ENCODE data around the gene CALML6.

The CALML6 gene

DNA sequence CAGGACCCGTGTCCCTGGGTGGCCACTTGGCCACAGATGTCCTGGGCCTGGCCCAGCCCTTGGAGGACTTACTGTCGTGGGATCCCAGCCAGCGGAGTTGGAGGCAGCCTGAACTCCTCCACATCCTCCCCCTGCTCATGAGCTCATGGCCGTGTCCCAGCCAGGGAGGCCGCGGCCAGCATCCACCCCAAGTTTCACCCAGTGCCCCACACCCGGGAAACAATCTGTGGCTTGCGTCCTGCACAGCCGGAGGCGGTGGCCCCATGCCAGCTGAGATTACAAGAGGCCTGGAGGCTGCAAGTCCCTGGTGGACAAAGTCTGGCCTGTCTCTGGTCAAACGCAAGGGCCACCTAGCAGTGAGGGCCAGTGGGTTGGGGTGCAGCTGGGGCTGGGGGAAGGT is 31.5 kb downstream of the CALML6 start:
- DNase-seq, result no peak

DNA sequence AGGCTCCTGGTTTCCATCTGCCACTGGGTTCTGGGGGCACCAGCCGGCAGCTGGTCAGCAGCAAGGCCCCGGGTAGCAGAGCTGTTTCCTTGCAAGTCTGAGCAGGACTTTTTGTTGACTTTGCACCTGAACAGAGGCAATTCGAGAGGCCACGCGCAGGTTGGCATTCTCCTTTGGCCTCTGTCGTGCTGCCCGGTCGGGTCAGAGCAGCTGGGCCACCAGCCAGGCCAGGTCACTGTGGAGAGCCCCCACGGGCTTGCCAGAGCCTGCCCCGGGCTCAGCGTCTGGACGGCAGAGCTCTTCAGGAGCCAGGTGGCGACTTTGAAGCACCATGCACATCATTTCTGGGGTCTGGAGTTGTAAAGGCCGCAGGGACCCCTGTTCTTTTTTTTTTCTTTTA is 32.4 kb downstream of the CALML6 start:
- DNase-seq, result no peak

DNA sequence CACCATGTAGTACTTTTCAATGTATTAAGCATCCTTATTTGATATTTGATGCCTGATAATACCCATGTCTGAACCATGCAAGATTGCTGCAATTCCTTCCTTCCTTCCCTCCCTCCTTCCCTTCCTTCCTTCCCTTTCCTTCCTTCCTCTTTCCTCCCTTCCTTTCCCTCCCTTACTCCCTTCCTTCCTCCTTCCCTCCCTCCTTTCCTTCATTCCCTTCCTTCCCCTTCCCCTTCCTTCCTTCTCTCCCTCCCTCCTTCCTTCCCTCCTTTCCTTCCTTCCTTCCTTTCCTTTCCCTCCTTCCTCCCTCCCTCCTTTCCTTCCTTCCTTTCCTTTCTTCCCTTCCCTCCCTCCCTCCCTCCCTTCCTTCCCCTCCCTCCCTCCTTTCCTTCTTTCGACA is 33.7 kb downstream of the CALML6 start:
- DNase-seq, result no peak

DNA sequence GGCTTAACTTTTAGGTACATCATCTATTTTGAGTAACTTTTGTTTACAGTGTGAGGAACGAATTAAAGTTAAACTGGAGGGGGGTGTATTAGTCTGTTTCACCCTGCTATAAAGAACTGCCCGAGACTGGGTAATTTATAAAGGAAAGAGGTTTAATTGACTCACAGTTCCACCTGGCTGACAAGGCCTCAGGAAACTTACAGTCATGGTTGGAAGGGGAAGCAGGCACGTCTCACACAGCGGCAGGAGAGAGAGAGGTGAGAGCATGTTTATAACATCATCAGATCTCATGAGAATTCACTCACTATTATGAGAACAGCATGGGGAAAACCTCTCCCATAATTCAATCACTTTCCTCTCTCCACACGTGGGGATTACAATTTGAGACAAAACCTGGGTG is 35.9 kb downstream of the CALML6 start:
- no peak for DNase-seq

DNA sequence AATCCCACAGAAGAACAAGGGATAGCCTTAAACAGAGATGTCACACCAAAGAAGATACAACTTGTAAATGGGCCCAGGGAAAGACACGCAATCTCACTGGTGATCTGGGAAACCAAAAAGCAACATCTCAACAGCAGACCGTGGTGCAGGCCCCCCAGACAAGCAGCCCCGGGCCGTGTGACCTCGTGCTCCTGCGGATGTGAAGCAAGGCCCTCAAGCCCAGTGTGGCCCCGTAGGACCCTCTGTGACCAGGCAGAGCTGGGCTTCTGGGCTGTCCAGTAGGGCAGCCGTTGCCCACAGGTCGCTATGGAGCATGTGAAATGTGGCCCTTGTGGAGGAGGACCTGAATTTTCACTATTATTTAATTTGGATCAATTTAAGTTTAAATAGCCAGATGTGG is 39.0 kb downstream of the CALML6 start:
- no peak for DNase-seq

DNA sequence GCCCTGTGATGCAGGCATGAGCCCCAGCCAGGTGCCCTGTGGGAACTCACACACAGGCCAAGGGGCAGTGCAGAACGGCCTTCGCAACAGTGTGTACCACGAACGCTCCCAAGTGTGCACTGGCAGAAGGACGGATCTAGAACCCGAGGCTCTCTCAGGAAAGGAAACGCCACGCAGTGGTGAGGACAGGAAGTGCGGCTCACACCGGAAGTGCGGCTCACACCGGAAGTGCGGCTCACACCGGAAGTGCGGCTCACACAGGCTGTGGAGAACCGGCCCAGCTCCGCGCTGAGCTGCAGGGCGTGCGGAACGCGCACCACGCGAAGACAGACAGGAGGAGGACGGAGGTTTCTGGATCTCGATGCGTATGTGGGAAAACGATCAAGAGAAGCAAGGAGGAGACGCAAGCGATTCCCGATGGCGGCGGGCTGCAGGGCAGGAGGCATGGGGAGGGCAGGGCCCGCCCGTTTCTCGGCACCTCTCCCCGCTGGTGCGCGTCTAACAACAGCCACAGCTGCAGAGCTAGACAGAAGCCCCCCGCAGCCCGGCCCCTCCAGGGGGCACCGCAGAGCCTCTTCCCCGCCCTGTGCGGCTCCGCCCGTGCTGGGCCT is 39.9 kb downstream of the CALML6 start:
- DNase-seq, result no peak

DNA sequence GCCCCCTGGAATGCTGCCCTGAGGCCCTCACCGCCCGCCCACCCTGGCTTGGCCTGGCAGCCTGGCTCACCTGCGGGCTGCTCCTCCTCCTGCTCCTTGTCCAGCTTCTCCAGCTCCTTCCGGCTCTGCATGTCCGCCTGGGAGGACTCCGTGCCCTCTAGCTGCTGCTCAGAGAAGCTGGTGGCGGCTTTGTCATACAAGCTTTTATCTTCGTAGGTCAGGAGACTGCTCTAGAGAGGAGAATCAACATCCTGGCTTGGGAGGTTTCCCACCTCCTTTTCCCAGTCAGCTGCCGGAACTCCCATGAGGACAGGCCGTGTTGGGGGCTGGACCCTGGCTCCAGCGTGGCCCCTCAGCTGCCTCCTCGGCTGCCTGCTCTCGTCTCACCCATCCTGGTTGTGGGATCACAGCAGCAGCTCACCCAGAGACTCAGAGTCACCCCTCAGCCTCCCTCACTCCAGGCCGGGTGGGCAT is 40.6 kb downstream of the CALML6 start:
- no peak for DNase-seq

DNA sequence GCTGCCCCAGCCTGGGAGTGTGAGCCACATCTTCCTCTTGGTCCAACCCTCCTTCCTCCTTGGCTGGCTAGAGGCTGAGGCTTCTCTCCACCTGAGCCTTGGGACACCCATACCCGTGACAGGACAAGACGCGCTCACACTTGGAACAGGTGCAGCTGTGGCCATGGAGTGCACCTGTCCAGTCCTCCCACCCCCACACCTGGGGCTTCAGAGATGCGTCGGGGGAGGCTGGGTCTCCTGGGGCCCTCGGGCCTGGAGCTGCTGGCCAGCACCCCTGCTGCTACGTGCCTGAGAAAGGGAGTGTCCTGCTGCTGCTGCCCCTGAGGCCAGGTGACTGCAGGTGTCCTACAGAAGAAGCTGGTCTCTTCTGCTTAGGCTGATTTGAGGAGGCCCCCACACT is 41.0 kb downstream of the CALML6 start:
- DNase-seq, result no peak

DNA sequence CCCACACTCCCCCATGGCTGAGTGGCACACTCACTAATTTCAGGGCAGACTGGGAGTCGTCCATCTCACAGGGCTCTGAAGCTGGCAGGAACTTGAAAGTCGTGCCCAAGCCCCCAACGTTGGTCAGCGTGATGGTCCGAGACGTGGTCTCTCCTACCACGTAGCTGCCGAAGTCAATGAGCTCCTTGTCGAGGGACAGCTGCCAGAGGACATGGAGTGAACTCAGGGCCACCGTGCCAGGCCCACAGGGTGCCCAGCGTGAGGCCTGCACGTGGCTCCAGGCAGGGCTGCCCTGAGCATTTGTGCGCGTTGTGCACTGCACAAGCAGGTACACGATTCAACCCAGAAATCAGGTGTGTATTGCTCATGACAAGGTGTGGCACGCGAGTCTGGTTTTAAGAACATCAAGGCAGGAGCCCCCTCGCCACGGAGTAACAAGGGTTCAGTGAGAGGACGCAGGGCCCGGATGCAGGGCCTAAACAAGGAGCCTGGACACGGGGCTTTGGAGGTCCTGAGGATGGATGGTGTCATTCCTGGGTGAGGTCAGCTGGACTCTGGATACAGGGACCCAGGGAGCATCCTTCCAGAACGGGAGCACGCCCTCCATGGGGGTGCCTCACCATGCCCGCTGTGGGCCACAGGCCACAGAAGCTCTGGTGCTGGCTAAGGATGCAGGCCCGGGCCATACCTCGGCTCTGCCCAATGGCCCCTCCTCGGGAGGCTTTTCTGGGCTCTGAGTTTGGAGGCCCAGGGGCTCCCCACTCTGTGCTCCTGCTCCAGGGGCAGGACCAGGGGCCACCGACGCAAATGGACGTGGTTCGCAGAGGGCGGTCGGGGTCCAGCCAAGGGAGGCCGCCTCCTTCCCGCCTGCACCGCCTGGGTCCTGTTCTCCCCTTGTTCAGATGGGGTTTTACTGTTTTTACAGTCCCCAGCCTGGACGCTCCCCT is 41.8 kb downstream of the CALML6 start:
- DNase-seq, result no peak

DNA sequence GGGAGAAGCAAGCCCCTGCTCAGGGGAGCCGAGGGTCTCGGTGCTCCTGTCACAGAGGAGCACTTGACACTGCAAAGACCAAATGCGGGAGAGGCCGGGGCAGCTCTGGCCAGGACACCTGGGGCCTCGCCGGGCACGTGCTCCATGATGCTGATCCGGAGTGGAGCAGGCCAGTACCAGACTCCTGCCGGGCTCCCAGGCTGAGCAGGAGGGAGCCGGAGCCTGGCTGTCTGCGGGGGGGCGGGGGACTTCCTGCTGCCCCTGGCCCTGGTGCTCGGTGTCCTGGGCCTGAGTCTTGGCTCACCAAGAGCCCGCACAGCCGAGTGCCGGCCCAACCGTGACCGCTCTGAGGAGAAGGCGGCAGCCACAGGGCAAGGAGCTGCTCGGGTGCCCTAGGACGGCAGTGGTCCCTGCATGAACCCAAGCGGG is 42.5 kb downstream of the CALML6 start:
- no peak for DNase-seq

DNA sequence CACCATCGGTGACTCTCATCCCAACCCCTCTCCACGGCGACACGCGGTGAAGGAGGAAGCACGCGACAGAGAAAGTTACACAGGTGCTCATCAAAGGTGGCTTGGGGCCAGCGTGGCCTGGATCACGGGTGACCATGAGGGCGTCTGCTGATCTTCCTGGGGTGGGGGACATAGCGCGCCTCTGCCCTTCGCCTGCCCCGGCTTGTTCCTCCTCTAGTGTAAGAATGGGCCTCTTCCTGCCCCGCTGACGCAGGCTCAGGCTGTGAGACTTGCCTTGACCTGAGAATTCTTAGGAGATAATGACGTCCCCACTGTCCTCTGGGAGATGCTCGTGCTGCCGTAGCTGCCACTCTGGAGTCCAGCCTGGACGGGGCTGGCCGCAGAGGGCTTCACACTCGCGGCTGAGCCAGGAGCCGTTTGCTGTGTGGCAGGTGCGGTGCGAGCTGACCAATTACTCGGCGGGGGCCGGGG is 43.0 kb downstream of the CALML6 start:
- DNase-seq, result no peak

DNA sequence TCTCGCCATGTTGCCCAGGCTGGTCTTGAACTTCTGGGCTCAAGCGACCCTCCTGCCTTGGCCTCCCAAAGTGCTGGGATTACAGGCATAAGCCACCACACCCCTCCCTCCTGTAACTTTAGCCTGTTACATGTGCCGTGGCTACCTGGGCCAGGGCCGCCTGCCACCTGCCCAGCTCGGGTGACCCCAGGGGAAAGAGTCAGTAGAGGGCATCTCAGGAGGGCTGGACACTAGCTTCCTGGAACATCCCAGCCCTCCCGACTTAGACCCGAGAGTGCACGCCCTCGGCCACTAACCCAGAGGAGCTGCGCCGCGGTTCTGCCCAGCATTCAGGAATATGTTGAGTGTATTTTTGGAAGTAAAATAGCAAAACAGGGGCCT is 44.4 kb downstream of the CALML6 start:
- no peak for DNase-seq

DNA sequence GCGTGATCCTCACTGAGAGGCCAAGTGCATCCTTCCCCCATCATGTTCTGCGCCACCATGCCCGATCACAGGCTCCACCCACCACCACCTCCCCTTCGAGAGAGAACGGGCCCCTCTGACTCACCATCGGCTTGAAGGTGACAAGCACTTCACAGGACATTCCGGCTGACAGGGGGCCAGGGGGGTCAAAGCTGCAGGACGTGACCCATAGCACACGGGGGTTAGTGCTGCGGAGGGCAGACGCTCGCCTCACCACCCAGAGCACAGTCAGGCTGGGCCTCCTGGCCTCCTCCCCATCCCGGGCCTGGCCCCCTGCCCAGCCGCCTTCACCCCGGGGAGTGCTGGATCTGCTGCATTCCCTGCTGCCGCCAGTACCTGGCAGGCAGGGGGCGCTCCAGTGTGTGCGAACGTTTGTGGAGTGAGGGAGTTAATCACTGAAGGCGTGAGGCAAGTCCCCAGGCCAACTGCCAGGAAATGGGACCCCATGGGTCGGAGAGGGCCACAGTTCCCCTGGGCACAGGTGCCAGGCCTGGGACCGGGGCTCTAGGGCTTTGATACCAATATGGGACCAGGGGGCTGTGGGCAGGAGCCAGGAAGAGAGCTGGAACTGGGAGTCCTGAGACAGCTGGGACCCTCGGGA is 44.9 kb downstream of the CALML6 start:
- peak; percentile 33 to 54 for DNase-seq

DNA sequence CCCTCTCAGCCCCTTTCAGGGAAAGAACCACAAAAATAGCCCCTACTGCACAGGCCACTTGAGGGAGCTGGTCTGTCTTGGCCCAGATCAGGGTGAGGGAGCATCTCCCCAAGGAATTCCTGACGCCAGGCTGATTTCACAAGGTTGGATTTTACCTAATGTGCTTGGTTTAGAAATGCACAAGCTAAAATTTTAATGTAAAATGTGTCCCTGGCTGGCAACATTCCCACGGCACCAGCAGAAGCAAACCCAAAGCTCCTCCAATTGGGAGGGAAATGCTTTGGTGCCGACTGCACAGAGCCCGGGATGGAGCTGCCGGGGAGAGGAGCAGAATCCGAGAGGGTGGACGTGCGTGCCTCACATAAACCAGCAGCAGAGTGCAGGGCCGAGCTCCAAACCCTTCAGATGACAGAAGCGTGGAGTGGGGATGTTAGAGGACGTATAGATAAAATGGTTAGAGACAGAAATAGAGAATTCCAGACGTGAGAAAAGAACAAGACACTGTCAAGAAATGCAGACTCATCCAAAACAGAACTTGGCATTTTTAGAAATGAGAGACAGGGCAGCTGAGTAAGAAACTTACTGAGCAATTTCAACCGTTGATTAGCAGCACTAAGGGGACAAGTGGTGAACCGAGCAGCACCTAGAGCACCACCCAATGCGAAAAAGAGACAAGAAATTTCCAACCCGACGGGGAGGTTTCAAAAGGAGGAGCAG is 45.6 kb downstream of the CALML6 start:
- DNase-seq, result no peak

DNA sequence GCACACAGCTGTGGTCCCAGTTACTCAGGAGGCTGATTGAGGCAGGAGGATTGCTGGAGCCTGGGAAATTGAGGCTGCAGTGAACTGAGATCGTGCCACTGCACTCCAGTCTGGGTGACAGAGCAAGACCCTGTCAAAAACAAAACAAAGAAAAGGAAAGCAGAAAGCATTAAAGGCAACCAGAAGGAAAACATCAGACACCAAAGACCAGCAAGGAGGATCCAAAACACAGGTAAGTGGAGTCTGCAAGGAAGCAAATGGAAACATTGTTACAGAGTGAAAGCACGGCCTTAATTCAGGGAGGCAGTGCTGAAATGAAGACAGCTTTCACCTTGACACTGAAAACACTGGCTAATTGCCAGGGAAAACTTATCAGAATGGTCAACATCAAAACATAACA is 47.7 kb downstream of the CALML6 start:
- DNase-seq, result no peak

DNA sequence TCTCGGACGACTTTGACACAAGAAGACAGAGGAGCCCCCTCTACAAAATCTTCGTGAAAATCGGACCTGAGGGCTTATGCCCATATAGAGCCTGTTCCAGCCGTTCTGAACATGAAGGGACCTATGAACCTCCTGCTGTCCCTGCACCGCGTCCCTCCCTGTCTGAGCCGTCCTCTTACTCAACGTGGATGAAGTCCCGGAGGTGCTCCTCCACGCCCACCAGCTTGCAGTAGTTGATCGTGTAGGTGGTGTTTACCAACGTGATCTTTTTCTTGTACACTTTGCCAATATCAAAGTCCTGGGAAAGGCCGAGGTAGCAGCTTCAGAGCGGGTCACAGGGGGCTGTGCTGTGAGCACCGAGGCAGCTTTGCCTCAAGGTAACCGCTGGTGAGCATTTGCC is 48.5 kb downstream of the CALML6 start:
- DNase-seq, result no peak

DNA sequence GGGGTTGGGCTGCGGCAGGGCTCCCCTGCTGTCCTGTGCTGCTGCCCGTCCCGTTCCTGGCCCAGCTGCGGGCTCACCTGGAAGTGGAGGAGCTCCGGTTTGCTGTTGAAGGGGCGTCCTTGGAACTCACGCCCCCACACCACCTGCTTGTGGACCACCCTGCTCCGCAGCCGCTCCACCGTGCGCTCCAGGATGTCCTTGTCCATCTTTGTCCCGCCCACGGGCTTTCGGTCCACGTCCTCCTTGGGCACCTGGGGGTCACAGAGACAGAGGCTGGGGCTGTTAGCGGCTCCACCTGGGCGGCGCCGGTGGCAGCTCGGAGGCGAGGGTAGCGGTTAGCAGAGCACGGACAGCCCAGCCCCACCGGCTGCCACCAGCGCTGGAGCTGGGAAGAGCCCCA is 49.8 kb downstream of the CALML6 start:
- DNase-seq, result no peak

DNA sequence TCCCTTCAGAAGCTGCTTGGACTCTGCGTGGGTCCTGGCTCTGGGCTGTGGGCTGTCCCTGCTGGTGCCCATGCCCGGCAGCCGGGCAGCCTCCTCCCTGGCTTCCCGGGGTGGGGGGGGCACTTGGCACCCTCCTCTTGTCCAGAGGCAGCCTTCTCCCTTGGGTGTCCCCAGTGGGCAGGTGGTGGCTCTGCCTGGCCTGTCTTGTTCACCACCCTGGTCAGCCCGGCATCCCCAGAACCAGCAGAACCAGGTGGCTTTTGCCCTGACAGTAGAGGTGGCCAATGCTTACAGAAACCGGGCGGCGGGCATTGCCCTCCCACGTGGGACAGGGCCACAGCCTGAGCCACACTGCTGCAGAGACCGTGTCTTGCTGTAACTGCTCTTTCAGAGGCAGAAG is 50.5 kb downstream of the CALML6 start:
- no peak for DNase-seq

DNA sequence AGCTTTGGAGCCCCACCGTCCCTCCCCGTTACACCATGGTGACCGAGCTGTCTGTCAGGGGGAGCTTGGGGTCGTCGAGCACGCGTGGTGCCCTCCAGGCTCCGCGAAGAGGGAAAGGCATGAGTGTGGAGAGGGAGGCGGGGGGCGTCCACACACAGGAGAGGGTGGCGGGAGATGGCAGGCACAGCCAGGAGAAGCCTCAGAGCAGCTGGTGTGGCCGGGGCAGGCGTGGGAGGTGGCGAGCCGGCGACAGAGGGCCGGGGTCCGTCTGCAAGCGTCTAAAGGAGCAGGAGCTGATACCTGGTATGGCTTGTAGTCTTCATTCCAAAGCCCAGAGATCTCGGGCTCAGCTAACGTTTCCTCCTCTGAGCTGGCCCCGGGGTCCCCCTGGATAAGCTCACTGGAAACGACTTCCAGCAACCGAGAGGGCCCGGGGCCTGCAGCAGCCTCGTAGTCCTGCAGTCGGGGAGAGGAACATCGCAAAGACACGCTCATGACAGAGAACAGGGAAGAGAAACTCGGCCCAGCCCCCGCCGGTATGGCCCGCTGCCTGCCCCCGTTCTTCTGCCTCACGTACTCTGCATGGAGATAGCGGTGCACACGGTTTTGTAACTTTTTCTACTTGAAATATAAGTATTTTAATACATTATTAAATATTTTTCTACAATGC is 51.1 kb downstream of the CALML6 start:
- no peak for DNase-seq

Measured in SW 1271 (cell line).